HepG2 (cell line): ENCODE measurements around the gene YPEL3. TPM values are rescaled to one million over a fixed set of nuclear protein-coding genes. Genes with fewer than 3 reads are reported as not detected.

Source experiments
- CREM ChIP-seq, 2 experiments: sonication (generic) in 1 of 2; formaldehyde crosslinking in 1 of 2; IDR thresholded peaks; 2 replicates each; pipeline versions ENCODE4 v1.4.0 to v1.6.1; 2016 to 2020; ENCODE audit warnings: antibody characterized with exemption in 1 of 2, mild to moderate bottlenecking in 1 of 2, missing genetic modification reagents in 1 of 2
- CSRNP2 ChIP-seq: sonication (generic); formaldehyde crosslinking; conservative IDR thresholded peaks from 2 replicates; pipeline ENCODE4 v1.8.0; 2022; ENCODE audit warnings: low read depth, missing genetic modification reagents
- GTF3A ChIP-seq: sonication (generic); formaldehyde crosslinking; conservative IDR thresholded peaks from 2 replicates; pipeline ENCODE4 v1.4.0; 2020; ENCODE audit warnings: mild to moderate bottlenecking, missing genetic modification reagents
- HINFP ChIP-seq: sonication (generic); formaldehyde crosslinking; IDR thresholded peaks from 2 replicates; pipeline ENCODE4 v1.4.0; 2020; ENCODE audit warnings: low read depth, mild to moderate bottlenecking, missing genetic modification reagents
- NFKBIZ ChIP-seq: IDR thresholded peaks from 2 replicates; pipeline ENCODE4 v1.6.1; 2018; ENCODE audit warnings: missing genetic modification reagents, missing compliant biosample characterization
- POLR2AphosphoS2 ChIP-seq: IDR thresholded peaks from 2 replicates; pipeline ENCODE4 v1.6.1; 2011; ENCODE audit warnings: low read depth, low read length, improper control_type of control experiment
- RFX1 ChIP-seq: fragments of 450-650 bp; IDR thresholded peaks from 2 replicates; pipeline ENCODE4 v1.6.1; 2017
- RNF2 ChIP-seq: fragments of 450-650 bp; conservative IDR thresholded peaks from 2 replicates; pipeline ENCODE4 v1.6.1; 2016; ENCODE audit warnings: low read depth
- SKI ChIP-seq: fragments of 450-650 bp; IDR thresholded peaks from one replicate; pipeline ENCODE4 v1.6.1; 2018; ENCODE audit warnings: mild to moderate bottlenecking; ENCODE audit not compliant: partially characterized antibody
- TEF ChIP-seq: sonication (generic); formaldehyde crosslinking; IDR thresholded peaks from 2 replicates; pipeline ENCODE4 v1.5.0; 2020; ENCODE audit warnings: missing genetic modification reagents
- TRIM22 ChIP-seq: fragments of 450-650 bp; IDR thresholded peaks from 2 replicates; pipeline ENCODE4 v1.6.1; 2017
- ZNF138 ChIP-seq: sonication (generic); formaldehyde crosslinking; IDR thresholded peaks from 2 replicates; pipeline ENCODE4 v1.5.0; 2020; ENCODE audit warnings: mild to moderate bottlenecking, low read depth, missing genetic modification reagents
- ZNF20 ChIP-seq: sonication (generic); formaldehyde crosslinking; IDR thresholded peaks from 2 replicates; pipeline ENCODE4 v1.4.0; 2020; ENCODE audit warnings: mild to moderate bottlenecking, moderate library complexity, missing genetic modification reagents
- ZNF75D ChIP-seq: sonication (generic); formaldehyde crosslinking; IDR thresholded peaks from 2 replicates; pipeline ENCODE4 v1.8.1; 2023; ENCODE audit warnings: missing genetic modification reagents, mild to moderate bottlenecking, borderline replicate concordance
- ZNF883 ChIP-seq: sonication (generic); formaldehyde crosslinking; IDR thresholded peaks from 2 replicates; pipeline ENCODE4 v1.5.1; 2020; ENCODE audit warnings: mild to moderate bottlenecking, missing genetic modification reagents; ENCODE audit errors: not compliant biosample characterization
- ZSCAN29 ChIP-seq: sonication (generic); formaldehyde crosslinking; conservative IDR thresholded peaks from 2 replicates; pipeline ENCODE4 v1.4.0; 2020; ENCODE audit warnings: mild to moderate bottlenecking, missing genetic modification reagents
- polyA plus RNA-seq, 8 experiments: library from polyadenylated mRNA; depleted of rRNA in 3 of 8; stranded (reverse) in 7 of 8; unstranded in 1 of 8; fragments of >200 nt; fragmentation: Illumina TruSeq in 4 of 8; extraction: Trizol in 4 of 8; gene quantifications; 2 replicates each; pipeline versions ENCODE4 v1.2.1 to v1.2.3, GENCODE V29; 2011 to 2016; ENCODE audit warnings: low read depth in 4 of 8, missing spikeins in 1 of 8, mixed read lengths in 1 of 8; ENCODE audit not compliant: insufficient read depth in 1 of 8
- total RNA-seq, 5 experiments: library from RNA; depleted of rRNA; stranded (reverse); fragments of >200 nt; fragmentation: Illumina TruSeq; extraction: Trizol; gene quantifications; 2 replicates each; pipeline ENCODE4 v1.2.3, GENCODE V29; 2016; ENCODE audit warnings: low read depth in 1 of 5
- TF ChIP-seq, protein P1 (sequence below): IDR thresholded peaks from 2 replicates; pipeline ENCODE4 v1.6.1; 2016; ENCODE audit warnings: mild to moderate bottlenecking
- TF ChIP-seq, protein P2 (sequence below): sonication (generic); formaldehyde crosslinking; conservative IDR thresholded peaks from 2 replicates; pipeline ENCODE4 v1.4.0; 2020; ENCODE audit warnings: missing genetic modification reagents
- TF ChIP-seq, protein P3 (sequence below): sonication (generic); formaldehyde crosslinking; conservative IDR thresholded peaks from 2 replicates; pipeline ENCODE4 v1.8.0; 2022; ENCODE audit warnings: missing genetic modification reagents

Gene YPEL3
- total and polyA plus RNA-seq, 2 of the 13 experiments (the other 11 are each of a cell fraction or from before 2014, with no cell fraction given): 5.4 to 47.0 TPM

DNA sequence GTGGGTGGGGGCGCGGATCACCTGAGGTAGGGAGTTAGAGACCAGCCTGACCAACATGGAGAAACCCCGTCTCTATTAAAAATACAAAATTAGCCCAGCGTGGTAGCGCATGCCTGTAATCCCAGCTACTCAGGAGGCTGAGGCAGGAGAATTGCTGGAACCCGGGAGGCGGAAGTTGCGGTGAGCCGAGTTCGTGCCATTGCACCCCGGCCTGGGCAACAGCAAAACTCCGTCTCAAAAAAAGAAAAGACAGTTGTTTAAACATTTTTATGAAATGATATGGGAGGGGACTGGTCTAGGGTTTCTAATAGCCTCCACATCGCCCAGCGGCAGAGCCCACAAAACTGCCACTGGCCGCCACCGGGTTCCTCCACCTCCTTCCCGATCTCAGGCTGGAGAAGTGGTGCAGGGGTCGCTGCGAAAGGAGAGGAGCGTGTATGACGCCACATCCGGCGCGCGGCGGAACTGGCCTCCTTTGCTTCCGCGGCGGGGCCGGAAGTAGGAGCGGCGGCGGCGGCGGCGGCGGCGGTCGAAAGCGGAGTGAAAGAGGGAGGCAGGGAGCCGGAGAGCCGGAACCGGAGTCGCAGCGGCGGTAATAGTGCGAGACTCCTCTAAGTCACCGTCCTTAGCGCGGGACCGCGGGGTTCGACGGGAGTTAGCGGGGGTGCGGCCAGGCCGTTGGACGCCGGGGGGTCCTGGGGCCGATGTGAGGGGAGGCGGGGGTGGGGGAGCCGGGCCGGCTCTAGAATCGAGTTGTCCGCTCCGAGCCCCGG lies 20.3 kb downstream of the YPEL3 start, which contains the start of gene PPP4C (continued):
- TF ChIP-seq TEF (no peak), ZNF883 (no peak), ZNF138 (CRISPR knock-in tag) (peak; percentile 67; the same call in 1 of the 2 replicates), CSRNP2 (CRISPR knock-in tag) (no peak), ZNF20 (0 out of 2 replicates have a peak, but pooled peaks have one; percentile 61), ZSCAN29 (CRISPR knock-in tag) (no peak), GTF3A (CRISPR knock-in tag) (no peak), HINFP (CRISPR knock-in tag) (no peak), POLR2AphosphoS2 (peak; percentile 75; the same call in 1 of the 2 replicates), RFX1 (no peak), NFKBIZ (CRISPR knock-in tag) (no peak), SKI (no peak), TRIM22 (no peak), ZNF75D (no peak), CREM (IDR thresholded peaks at IDR 0.05) (peak; percentile 94), CREM (CRISPR knock-in tag; IDR thresholded peaks at IDR 0.05) (peak; percentile 60), RNF2 (no peak)
- TF ChIP-seq, protein P1, sequence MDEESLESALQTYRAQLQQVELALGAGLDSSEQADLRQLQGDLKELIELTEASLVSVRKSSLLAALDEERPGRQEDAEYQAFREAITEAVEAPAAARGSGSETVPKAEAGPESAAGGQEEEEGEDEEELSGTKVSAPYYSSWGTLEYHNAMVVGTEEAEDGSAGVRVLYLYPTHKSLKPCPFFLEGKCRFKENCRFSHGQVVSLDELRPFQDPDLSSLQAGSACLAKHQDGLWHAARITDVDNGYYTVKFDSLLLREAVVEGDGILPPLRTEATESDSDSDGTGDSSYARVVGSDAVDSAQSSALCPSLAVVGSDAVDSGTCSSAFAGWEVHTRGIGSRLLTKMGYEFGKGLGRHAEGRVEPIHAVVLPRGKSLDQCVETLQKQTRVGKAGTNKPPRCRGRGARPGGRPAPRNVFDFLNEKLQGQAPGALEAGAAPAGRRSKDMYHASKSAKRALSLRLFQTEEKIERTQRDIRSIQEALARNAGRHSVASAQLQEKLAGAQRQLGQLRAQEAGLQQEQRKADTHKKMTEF (CRISPR knock-in tag): peak; percentile 75; the same call in 1 of the 2 replicates
- TF ChIP-seq, protein P2, sequence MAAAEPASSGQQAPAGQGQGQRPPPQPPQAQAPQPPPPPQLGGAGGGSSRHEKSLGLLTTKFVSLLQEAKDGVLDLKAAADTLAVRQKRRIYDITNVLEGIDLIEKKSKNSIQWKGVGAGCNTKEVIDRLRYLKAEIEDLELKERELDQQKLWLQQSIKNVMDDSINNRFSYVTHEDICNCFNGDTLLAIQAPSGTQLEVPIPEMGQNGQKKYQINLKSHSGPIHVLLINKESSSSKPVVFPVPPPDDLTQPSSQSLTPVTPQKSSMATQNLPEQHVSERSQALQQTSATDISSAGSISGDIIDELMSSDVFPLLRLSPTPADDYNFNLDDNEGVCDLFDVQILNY (CRISPR knock-in tag): no peak; the same call in 1 of the 2 replicates
- TF ChIP-seq, protein P3, sequence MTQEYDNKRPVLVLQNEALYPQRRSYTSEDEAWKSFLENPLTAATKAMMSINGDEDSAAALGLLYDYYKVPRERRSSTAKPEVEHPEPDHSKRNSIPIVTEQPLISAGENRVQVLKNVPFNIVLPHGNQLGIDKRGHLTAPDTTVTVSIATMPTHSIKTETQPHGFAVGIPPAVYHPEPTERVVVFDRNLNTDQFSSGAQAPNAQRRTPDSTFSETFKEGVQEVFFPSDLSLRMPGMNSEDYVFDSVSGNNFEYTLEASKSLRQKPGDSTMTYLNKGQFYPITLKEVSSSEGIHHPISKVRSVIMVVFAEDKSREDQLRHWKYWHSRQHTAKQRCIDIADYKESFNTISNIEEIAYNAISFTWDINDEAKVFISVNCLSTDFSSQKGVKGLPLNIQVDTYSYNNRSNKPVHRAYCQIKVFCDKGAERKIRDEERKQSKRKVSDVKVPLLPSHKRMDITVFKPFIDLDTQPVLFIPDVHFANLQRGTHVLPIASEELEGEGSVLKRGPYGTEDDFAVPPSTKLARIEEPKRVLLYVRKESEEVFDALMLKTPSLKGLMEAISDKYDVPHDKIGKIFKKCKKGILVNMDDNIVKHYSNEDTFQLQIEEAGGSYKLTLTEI (CRISPR knock-in tag): no peak
